Mammary epithelial cell (primary cell): ENCODE data around the gene TMEM222.

ENCODE experiments used
- CTCF ChIP-seq, 2 donors: IDR thresholded peaks in 1 of 2; conservative IDR thresholded peaks in 1 of 2; 2 replicates each; pipeline ENCODE4 v1.5.1; 2011 to 2012; ENCODE audit warnings: inconsistent platforms in 2 of 2, low read length in 2 of 2, mild to moderate bottlenecking in 2 of 2, control low read depth in 1 of 2, low read depth in 1 of 2; ENCODE audit not compliant: insufficient read depth in 1 of 2; ENCODE audit errors: extremely low read depth in 1 of 2
- EZH2 ChIP-seq: IDR thresholded peaks from 2 replicates; pipeline ENCODE4 v1.6.1; 2012; ENCODE audit warnings: low read length, inconsistent platforms, borderline replicate concordance

- TF ChIP-seq CTCF (conservative IDR thresholded peaks at IDR 0.05 in 1 of 2, IDR thresholded peaks at IDR 0.05 in 1 of 2; ENCODE audit: extremely low read depth in 1 of 2, insufficient read depth in 1 of 2, low read depth in 1 of 2, low read length in 2 of 2) (no peak), EZH2 (no peak)
These were observed 23.3 kb downstream of the TMEM222 start for GRCh38 chr1:27345272-27345671.
